Activated CD4-positive, CD25-positive, alpha-beta regulatory T cell (primary cell): ENCODE results near the gene OCIAD2.
"Not testable (repeated sequence)": the region's sequence is repeated elsewhere in the genome, so short reads cannot be mapped to it uniquely, and the experiment has no call there.

Experiments used
- DNase-seq, 4 experiments: peaks; one replicate each; lab custom pipeline; 2025; lab: John Stamatoyannopoulos, UW

OCIAD2 gene

DNA sequence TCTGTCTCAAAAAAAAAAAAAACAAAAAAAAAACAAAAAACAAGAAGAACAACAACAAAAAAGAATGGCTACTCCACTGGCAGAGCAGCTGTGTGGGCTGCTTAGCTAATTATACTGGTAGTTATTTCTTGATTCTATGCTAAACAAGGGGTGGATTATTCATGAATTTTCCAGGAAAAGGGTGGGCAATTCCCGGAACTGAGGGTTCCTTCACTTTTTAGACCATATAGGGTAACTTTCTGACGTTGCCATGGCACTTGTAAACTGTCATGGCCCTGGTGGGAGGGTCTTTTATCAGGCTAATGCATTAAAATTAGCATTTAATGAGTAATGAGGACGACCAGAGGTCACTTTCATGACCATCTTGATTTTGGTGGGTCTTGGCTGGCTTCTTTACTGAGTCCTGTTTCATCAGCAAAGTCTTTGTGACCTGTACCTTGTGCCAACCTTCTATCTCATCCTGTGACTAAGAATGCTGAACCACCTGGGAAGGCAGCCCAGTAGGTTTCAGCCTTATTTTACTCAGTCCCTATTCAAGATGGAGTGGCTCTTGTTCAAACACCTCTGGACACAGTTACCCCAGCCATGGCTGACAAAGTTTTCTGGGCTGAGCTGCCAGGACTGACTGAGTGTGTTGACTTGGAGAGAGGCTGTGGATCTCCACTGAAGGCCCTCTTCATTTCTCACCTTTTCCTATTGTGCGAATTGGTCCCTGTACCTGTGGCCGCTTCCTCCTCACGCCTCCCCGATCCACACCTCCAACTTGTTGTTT, 1.3 kb upstream of the OCIAD2 start:
- no peak for DNase-seq

DNA sequence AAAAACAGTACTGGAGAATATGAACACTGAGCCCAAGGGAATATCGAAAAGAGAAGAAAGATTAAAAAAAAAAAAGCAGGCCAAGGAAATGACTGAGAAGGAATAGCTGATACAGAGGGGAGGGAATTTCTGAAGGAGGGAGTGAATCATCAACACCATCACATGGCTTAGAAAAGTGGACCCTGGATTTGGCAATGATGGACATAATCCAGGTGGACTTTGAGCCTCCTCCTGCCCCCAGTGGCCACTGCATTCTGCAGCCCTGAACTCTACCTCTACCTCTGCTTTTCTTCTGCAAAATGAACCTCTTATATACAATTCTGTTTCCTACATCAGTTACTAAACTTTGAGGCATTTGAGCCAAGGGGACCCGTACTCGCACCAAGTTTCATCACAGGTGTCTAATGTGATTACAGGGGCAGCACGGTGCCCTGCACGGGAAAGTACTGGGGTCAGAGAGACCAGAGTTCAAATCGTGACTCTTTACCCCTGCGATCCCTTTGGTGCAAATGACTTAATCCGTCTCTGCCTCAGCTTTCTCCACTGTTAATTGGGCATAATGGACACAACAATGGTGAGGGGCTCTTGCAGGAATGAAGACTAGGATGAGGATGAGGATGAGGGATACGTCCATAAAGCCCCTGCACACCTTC, 1.1 kb downstream of the OCIAD2 start:
- DNase-seq, result no peak

DNA sequence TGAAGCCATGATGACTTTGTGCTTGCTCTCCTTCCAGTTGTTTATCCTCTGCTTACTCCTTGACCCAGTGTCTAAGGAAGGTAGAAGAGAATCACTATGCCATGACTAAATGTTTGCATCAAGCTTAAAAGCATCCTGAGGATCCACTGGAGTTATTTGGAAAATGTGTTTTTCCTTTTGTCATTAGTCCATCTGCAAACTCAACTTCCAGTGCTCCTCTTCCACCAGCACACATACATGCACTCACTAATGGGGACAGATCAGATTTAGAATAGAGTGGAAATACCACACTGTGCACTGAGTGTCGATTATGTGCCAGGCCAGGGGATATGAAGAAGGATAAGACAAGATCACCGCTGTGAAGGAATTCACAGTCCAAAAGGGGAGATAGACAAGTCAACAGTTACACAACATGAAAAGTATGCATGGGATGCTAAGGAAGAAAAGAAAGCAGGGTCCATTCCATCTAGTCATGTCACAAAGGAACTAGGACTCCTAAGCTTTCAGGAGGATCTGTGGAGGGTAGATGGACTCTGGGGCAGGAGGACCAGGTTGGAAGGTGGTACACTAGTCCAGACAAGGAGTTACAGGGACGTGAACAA, 1.9 kb downstream of the OCIAD2 start:
- no peak for DNase-seq

DNA sequence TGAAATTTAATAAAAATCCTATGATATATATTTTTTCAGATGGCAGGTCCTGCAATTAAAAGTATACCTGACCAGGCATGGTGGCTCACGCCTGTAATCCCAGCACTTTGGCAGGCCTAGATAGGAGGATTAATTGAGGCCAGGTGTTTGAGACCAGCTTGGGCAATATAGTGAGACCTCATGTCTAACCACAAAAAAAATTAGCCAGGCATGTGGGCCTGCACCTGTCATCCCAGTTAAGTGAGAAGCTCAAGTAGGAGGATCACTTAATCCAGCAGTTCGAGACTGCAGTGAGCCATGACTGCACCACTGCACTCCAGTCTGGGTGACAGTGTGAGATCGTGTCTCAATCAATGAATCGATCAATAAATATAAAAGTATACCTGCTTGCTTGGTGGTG, 2.5 kb downstream of the OCIAD2 start:
- DNase-seq, result no peak

DNA sequence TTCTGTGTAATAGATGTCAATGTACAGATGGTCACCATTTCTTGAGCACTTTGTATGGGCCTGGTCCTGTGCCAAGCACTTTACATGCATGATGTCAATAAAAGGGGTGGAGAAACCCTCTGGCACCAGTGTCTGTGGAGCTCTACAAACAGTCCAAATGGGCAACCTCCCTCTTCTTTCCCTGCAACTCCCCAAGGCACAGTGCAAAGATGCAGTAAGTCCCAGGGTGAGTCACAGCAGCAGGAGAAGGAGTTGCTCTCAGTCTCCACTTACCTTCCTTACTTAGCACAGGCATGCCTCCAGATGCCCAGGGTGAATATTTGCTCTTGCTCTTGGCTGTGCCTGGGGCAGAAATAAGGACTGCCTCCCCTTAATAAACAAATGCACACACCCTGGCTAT, 4.3 kb downstream of the OCIAD2 start:
- DNase-seq, result no peak

DNA sequence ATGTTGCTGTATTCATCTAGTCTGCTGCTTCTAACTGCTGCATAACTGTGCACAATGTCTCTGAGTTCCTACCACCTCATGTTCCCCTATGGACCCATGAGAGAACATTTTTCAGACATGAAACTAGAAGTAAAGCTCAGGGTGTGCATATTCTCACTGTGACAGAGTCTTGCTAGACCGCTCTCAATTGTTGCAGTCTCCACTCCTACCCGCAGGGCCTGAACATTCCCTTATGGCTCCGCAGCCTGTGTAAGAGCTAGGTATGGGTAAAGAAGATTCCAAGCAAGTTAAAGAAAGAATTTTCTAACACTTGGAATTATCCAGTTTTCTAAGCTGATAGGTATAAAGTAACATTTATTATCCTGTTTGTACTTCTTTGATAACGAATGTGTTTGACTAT, 5.4 kb downstream of the OCIAD2 start:
- DNase-seq, result no peak

DNA sequence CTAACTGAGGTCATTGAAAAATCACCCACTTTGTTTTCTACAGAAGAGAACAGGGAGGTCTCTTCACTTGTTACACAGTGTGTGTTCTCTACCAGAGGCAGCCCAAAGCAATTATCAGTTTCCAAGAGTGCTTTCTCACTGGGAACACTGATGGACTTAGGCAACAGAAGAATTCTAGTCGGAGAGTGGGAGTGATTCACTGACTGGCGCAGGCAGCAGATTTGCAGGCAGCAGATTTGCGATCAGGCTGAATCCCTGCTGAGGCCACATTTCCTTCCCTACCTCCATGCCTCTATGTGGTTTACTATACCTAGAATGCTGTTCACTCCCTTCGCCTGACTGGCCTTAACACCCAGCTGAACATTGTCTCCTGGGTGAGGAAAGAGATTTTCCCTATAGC, 6.6 kb downstream of the OCIAD2 start:
- DNase-seq, result no peak

DNA sequence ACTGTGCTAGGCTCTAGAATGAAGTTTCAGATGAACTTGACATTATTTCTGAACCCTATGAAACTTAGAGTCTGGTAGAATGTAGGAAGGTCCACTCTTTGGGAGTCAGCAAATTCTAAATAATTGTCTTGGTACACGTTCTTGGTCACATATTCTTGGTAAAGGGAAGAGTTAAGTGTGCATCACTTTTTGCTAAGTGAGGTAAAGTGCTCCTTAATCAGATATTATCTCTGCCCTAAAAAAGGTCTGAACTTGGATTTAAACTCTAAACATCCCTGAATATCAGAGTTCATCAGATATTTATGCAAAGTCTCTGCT, 7.2 kb downstream of the OCIAD2 start:
- DNase-seq, result no peak

DNA sequence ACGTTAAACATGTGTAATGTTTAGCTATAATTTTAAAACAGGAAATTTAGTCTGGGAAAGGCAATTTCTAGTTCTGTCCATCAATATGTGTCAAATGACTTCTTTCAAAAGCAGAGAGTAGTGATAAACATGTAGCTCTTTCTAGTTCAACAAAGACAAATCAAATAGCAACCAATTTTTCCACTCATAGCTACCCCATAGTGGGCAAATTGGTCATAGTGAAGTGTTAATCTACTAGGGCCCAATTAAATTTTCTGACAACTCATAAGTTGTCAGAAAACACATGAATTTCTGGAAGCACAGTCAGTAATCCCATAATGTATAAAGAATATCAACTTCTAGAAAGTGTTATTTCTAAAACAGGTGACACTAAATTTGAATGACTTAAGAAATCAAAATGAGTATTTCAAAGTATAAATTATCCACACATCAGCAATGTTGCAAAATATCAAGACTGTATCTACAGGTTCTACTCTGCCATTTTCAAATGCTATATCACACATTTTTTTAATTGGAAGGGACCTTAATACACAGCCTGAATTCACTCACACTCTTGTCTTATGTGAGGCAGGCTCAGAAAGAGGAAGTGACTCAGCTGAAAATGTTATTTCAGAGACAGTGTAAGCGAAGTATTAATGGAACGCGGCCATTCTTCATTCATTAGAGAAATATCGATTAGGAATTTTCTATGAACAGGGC, 7.7 kb downstream of the OCIAD2 start:
- DNase-seq, result no peak

DNA sequence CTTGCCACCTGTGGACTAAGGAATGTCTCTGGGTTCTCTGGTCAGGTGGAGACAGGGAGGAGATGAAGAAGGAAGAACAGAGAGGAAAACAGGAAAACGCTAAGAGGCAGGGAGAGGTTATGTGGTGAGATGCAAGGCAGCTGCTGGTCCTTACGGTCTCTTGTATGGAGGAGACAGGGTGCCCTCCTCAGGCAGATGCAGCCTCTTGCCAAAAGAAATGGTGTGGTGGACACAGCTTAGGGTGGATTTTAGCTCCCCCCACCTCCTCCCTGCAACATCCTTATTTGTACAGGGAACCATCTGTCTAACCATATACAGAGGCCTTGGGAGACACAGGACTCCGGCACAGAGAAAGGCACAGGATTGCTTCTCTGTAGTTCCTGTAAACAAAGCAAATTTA, 9.7 kb downstream of the OCIAD2 start:
- DNase-seq, result no peak

DNA sequence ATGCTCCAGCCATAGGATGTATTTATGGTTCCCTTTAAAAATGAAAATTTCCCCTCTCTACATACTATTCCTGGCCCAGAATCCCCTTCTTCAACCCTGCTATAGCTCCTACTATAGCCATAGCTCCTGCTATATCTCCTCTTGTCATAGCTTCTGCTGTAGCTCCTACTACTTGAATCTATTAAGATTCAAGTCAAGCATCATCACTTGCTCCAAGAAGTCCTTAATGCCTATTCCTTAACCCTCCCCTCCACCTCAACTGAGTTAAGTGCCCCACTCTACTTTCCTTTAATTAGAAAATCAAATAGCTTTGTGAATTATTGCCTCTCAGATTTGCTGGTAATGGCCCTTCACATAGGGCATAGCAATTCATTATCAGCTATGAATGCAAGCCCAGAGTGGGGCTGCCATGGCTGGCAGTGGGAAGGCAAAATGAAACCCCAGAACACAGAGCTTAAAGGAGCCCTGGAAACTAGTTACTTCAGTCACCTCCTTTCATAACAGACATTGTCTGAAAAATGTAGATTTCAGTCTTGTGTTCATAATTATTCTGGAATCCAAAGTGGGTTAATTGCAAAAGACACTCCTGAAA, 15.4 kb downstream of the OCIAD2 start:
- no peak for DNase-seq

DNA sequence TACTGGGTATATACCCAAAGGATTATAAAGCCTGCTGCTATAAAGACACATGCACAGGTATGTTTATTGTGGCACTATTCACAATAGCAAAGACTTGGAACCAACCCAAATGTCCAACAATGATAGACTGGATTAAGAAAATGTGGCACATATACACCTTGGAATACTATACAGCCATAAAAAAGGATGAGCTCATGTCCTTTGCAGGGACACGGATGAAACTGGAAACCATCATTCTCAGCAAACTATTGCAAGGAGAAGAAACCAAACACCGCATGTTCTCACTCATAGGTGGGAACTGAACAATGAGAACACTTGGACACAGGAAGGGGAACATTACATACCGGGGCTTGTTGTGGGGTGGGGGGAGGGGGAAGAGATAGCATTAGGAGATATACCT, 16.8 kb downstream of the OCIAD2 start:
- DNase-seq, result not testable (repeated sequence)

DNA sequence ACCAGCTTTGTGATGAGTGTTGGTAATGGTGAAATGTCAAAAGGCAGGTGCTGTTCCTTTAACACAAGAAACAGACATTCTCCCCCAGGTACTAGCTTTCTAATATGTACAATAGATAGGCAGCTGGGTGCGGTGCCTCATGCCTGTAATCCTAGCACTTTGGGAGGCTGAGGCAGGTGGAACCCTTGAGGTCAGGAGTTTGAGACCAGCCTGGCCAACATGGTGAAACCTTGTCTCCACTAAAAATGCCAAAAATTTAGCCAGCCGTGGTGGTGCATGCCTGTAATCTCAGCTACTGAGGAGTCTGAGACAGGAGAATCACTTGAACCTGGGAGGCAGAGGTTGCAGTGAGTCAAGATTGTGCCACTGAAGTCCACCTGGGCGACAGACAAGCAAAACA, 24.9 kb downstream of the OCIAD2 start:
- DNase-seq, result not testable (repeated sequence)

DNA sequence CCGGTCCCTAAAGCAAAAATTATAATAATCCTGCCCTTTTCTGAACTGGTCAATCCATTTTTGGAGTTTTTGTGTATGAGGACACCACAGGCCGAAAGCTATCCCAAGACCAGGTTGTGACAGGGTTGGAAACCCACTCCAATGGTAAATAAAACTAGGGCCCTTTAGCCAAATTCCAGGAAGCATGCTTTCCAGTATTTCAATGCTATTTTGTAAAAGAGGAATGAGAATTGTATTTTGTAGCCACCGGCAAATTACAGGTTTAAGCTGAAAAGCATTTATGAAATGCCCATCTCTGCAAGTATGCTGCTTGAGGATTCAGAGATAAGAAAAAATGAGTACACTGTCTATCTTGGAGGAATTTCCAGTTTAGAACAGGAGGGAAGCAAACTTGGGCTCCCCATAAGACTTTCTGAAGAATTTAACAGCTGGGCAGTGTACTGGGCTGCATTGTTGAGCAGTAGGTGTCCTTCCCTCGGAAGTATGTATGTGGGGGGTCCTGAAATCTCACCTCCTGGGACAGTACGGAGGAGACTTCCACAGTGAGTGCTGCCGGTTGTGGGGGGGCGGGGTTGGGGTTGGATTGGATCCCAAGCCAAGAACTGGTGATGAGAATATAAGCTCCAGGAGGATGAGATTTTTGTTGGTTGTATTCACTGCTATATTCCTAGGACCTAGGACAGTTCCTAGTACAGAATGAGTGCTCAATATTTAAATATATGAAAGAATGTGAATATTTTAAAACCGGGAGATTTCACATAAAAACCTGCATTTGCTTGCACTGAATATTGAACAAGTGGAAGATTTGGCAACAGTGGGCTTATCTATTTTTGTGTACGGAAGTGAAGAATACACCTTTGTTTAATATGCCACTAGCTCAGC, 26.8 kb downstream of the OCIAD2 start:
- no peak for DNase-seq

DNA sequence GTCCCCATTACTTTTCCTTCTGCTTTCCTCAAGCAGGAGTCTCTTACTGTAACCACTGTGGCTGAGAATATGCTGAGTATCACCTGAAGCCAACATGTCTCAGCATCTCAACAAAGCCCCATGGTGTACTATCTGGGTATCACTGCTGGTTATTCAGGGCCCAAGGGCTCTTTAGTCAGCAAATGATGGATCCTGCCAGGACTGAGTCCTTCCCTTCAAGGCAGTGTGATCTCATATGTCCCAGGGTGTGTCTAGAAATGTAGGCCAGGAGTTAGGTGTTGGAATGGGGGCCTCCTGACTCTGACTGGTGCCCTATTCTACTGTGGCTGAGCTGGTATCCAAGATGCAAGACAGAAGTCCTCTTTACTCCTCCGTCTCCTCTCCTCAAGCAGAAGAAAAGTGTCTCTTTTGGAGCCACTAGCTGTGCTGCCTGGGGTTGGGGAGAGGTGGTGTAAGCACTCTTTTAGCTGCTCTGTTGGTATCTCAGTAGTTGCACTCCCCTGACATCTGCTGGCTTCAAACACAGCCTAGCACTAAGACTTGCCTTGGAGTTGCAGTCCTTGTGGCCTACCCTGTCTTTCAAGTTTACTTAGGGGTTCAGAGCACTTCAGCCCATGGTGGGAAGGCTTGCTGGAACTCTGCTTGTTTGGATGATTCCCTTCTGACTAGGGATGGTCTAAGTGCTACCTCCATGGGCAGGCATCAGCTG, 28.6 kb downstream of the OCIAD2 start:
- DNase-seq, result no peak

DNA sequence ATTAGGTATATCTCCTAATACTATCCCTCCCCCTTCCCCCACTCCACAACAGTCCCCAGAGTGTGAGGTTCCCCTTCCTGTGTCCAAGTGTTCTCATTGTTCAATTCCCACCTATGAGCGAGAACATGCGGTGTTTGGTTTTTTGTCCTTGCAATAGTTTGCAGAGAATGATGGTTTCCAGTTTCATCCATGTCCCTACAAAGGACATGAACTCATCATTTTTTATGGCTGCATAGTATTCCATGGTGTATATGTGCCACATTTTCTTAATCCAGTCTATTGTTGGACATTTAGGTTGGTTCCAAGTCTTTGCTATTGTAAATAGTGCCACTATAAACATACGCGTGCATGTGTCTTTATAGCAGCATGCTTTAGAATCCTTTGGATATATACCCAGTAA, 41.9 kb downstream of the OCIAD2 start:
- not testable (repeated sequence) for DNase-seq

DNA sequence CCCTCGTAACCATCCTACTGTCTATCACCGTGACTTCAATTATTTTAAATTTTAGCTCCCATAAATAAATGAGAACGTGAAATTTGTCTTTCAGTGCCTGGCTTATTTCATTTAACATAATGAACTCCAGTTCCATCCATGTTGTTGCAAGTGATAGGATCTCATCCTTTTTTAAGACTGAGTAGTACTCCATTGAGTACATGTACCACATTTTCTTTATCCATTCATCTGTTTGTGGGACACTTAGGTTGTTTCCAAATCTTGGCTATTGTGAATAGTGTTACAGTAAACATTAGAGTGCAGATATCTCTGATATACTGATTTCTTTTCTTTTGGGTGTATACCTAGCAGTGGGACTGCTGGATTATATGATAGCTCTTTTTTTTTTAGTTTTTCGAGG, 42.8 kb downstream of the OCIAD2 start:
- no peak for DNase-seq

DNA sequence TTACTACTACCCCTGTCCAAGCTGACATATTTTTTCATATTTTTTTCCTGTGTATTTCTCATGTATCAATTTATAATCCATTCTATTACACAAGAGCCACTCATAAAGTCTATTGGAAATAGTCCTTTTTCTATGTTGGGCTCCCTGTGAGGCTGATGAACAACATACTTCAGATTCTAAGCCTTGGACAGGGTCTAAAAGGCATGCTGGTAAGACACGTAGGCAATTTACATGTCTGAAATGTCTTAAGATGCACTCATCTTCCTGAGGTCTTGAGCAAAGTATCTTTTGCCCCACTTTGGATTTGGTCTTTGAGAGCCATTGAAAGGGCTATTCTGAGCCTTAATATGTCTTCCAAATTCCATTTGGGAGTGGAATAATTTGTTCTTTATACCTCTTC, 43.9 kb downstream of the OCIAD2 start:
- no peak for DNase-seq

DNA sequence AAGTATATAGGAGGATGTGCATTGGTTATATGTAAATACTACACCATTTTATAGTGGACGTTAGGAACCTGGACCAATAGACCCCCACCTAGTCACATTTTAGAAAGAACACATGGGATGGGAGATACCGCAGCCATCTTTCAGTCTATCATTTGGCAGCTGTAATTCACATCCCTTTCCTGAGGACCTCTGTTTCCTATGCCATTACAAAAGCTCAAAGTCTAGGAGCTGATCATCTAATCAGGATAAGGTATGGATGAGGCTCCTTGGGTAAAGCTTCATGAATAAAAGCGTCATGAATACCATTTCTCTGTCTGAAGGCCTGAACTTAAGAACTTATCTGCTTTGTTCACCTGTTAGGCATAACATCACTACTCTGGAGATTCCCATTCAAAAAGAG, 44.5 kb downstream of the OCIAD2 start:
- DNase-seq, result no peak

DNA sequence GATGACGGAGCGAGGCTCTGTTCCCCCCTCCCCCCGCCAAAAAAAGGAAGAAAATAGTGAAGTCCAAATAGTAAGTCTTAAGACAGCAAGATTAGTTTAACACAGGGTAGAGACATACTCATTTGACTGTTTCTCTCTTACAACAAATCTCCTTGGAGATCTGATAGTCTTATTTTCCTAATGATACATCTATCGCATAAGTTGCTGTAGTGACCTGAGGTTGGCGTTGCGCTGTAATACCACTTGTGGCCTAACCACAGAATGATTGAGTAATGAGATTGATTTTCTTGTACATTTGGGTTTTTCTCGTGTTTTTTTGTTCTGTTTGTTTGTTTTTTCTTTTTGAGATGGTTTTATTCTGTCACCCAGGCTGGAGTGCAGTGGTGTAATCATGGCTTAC, 48.4 kb downstream of the OCIAD2 start:
- no peak for DNase-seq

DNA sequence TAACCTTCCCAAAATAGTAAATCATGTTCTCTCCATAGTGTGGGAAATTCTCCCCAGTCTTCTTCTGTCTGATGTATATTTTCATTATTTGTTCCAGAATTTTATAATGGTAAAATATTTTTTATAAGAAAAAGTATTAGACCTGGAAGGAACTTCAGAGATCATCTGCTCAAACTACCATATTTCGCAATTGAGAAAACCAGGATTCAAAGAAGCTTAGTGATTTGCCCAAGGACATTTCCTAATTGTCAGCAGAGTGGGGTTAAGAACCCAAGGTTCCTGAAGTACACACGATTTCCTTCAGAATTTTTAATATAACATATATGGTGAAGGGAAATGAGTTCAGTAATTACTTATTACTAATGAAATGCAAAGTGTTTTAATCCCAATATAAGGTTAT, 51.6 kb downstream of the OCIAD2 start:
- no peak for DNase-seq
